IPS DF 19.7 (cell line): ENCODE data around the gene PEX19.
A peak's percentile ranks its signal among the peaks of the same experiment; 100 is the strongest.

ENCODE experiments used
- DNase-seq: peaks from one replicate; pipeline ENCODE4 v3.0.0-alpha.2; 2013; ENCODE audit warnings: low read depth, low spot score

The PEX19 gene

DNA sequence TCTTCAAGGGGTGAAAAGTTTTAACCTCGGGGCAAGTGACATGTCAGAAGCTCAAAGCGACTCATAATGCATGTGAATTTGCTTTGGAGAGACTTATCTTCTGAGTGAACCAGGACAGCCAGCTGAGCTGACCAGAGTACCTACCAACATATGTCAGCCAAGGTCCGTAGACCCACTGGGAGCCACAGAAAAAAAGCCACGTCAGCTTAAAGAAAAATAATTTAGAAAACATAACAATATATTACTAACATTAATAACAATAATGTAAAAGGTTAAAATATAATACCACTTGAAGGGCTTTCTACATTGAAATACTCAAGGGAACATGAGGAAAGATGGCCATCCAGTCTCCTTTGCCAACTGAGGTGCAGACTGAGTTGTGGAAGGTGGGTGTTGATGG is 6.9 kb downstream of the PEX19 start:
- no peak for DNase-seq

DNA sequence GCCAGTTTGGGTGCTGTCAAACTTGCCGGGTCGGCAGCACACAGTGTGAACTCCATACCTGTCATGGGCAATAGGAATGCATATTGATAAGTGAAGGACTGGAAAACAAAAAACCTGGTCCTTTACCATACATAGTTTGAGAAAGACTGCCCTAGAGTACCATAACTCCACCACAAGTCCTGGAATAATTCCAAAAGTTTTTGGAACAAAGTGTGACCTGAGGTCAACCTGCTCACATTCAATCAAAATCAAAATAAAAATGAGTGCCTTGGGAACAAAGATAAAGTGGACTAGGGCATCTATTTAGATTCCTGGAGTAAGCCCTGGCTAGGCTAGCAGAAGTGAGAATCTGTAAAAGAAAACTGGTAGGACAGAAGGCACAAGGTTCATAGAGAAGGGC is 7.6 kb downstream of the PEX19 start:
- no peak for DNase-seq

DNA sequence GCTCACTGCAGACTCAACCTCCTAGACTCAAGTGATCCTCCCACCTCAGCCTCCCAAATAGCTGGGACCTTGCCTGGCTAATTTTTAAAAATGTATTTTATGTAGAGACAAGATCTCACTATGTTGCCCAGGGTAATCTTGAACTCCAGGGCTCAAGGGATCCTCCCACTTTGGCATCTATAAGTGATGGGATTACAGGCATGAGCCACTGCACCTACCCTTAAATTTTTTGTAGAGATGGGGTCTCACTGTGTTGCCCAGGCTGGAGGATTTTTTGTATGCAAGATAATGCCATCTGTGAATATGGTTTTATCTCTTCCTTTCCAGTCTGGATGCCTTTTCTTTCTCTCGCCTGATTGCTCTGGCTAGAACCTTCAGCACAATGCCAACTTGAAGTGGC is 13.9 kb downstream of the PEX19 start:
- DNase-seq: no peak

GRCh38 chr1:160267284-160267991 is 17.5 kb downstream of the PEX19 start:
- DNase-seq: no peak

DNA sequence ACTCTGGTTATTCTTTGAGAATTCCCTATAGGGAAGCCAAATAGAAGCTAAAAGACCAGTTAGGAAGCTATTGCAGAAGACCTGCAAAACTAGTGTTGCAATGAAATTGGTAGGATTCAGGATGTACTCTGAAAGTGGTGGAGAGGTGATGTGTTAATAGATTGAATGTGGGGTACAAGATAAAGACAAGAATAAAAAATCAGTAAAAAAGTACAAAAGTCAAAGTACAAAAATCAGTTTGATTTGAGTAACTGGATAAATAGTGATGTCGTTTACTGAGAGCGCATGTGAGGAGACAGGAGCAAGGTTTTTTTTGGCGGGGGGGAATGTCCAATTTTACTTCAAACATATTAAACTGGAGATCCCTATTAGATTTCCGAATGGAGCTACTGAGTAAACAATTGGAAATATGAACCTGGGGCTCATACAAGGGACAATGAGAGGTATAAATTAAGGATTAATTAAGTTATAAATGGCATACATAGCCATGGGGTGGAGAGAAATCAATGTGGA is 20.1 kb downstream of the PEX19 start:
- DNase-seq: no peak

DNA sequence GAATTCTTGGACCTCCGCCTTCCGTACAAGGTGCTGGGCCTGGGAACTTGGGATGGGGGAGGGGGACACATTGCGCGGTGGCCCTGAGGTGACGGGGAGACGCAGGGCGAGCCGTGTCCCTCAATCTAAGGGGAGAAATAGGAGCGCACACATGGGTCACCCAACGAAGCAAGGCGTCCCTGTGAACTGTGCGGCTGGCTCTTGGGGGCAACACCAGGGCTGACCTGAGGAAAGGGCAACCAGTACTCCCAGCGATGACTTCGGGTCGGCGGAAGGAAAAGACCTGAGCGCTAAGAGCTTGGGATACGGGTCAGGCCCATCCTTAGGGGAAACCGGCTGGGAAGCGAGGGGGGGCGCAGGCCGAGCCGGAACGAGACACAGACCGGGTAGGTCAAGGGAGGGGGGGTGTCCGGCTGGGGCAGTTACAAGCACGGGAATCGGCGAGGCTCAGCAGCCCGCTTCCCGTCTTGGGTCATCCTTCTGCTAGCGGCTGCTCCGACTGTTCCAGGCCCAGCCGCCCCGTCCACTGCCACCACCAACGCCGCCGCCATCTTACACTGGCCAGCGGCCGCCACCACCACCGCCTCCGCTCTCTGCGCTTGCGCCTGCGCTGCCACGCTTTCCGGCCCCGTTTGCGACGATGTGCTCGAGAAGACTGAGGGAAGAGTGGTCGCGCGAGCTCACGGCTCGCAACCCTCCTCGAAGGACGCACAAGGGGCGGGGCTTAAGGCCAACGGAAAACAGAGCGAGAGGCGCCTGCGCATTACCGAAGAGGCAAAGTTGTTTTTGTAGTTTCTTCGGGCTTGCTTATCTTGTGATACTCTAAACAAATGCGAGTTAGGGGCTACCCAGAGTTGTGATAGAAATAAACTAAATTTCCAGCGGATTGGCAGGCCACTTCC is 22.8 kb downstream of the PEX19 start, which contains the start of gene DCAF8:
Gene DCAF8, minus strand, starts transcription at position 657 of the 902 bp plus-strand sequence. CDS start 18,541 bp downstream, outside the sequence.
- DNase-seq: peak; percentile 86

GRCh38 chr1:160261556-160261892 is 23.4 kb downstream of the PEX19 start:
- no peak for DNase-seq

DNA sequence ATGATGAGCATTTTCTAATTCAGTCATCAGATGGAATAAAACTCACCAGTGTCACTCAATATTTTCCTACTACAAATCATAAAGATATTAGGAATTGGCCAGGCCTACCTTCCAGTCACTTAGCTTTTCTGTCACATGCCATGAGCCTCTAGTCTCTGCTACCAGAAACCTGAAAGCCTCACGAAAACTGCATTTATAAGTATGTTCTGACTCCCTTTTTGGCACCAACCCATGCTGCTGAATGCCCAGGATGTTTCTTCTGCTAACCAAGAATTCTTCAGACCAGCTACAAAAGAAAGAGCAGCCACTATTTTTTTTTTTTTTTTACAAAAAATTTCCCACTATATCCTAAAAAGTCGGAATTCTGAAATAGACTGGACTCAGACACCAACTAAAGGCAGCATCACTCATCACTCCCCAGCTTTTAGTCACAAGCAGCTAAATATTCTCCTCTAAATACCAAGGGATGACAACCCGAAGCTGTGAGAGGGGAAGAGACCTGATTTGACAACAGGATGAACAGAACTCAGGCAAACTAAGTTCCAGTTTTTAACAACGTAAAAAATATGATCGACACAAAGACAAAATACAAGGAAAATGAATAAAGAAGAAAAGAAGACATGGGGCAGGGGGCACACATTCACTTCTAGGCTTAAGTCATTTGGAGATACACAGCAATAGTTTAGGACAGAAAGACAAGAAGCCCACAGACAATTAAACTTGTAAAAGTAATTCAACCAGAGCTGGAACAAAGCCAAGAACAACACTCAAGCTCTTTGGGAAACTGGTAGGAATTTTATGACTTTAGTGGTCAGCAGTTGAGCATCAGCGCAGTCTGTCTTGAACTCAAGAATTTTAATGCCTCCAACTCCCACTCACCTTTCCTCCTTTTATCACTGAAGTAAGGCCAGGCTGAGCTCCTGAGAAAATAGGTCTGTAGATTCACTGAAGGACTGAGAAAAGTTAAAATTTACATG is 24.2 kb downstream of the PEX19 start:
- no peak for DNase-seq

DNA sequence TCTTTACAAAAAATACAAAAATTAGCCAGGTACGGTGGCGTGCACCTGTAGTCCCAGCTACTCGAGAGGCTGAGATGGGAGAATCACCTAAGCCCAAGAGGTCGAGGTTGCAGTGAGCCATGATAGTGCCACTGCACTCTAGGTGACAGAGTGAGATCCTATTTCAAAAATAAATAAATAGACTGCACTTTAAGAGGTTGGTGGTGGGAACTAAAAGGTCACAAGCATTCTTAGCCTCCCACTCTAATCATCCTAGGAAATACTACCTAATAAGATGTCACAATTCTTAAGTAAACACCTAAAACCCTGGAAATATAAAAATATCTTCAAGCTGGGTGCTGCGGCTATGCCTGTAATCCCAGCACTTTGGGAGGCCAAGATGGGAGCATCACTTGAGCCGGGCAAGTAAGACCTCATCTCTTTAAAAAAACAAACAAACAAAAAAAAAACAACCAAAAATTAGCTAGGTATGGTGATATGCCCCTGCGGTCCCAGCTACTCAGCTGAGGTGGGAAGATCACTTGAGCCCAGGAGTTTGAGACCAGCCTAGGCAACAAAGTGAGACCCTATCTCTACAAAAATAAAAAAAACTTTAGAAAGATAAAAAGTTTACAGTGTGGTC is 26.6 kb downstream of the PEX19 start:
- no peak for DNase-seq

- no peak for DNase-seq
Observed at GRCh38 chr1:160257411-160258015, 27.4 kb downstream of the PEX19 start.

- DNase-seq: no peak
Observed at GRCh38 chr1:160256396-160257046, 28.4 kb downstream of the PEX19 start.

GRCh38 chr1:160255781-160256300 is 29.1 kb downstream of the PEX19 start:
- no peak for DNase-seq

DNA sequence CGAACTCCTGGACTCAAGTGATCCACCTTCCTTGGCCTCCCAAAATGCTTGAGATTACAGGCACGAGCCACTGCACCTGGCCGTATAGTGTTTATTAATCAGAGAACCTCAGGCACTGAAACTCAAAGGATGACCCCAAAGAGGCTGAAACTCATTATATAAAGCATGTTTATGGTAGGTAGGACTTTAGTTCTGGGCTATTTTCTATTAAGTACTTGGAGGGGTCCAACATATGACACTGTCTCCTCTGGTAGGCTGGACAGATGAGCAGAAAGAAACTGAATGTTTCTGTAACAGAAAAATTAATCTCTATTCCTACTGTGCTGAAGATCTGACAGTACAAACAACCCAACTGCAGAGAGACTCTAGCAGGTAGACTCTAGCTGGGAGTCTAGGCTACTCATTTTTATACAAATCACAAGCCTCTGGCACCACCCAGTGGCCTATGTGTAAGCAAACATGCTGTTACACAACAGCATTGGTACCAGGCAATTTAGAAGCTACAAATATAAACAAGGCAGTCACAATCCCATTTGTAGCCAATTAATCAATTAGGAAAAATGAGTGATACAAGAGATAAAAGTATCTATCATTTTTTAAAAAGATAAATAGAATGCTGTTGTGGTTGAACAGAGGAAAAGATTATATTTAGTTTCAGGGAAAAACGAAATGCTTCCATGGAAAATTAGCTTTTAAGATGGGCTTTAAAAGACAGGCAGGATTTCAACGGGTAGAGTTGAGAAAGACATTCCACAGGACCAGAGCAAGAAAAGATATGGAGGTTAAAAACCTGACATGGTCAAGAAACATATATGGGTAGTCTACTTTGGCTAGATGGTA is 33.0 kb downstream of the PEX19 start:
- peak; percentile 33 for DNase-seq

GRCh38 chr1:160251011-160251410 is 33.9 kb downstream of the PEX19 start:
- DNase-seq: no peak

GRCh38 chr1:160247053-160247452 is 37.9 kb downstream of the PEX19 start:
- no peak for DNase-seq

DNA sequence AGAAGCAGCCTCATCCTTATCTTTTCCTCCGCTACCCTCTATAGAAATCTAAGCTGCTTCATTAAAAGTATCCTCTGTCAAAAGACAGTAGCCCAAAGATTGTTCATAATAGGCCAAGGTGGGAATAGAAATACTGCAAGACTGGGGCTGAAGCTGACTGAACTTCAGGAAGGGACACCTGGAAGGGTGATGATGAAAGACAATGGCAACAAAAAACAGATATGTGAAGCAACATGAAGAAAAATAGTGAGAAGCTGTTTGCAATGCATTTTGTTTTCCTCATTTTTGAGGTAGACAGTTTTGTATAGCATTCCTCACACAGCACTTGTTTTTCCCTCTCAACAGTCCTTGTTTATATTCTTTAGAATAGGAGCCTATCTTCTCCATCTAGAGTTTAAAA is 39.5 kb downstream of the PEX19 start:
- DNase-seq: no peak

DNA sequence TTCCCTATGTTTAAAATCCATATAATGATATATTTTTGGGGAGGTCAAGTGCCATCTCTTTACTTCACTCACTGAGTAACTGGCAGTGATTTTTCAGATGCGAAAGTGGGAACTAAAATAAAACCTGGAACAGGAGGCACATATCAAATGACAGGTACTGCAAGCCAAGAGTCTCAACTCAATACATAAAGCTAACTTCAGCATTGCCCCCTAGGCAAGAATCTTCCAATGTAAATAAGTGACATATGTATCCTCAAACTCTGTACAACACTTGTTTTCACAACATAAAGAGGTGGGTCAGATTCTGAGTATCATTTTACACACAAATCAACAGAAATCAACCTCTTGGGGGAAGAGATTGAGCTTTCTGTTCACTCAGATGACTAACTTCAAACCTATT is 40.7 kb downstream of the PEX19 start:
- DNase-seq: no peak

DNA sequence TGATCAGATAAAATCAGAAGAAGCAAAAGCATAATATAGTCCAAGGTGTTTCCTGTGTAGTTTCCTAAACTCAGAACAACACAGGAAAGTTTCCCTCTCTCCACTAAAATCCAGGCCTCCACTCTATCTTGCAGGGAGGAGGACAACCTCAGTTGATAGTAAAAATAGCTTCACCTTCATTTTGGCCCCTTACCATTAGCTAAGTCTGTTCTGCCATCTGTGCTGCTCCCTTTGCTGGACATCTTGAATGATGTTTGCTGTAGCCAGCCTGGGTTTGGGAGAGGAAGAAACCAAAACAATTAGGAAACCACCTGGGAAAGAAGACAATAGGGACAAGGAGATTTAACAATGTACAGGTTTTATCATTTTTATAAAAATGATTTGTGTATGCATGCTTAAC is 41.2 kb downstream of the PEX19 start:
- no peak for DNase-seq
